Activated naive CD8-positive, alpha-beta T cell treated with anti-CD3 and anti-CD28 coated beads, Interleukin-2, amount 50 U/mL, for 24 hours (primary cell): ENCODE results near the gene MICAL3.

Experiments used
- ATAC-seq: fragments of 150-1000 bp; cut with Tn5 transposase; one replicate; pipeline ENCODE4 v1.10.0; 2021
- DNase-seq: peaks from one replicate; pipeline ENCODE4 v3.0.0; 2021
- H3K27ac Mint-ChIP-seq: one replicate; pipeline ENCODE4 v1.8.0; 2021; ENCODE audit warnings: mild to moderate bottlenecking, mixed read lengths
- H3K27me3 Mint-ChIP-seq: one replicate; pipeline ENCODE4 v1.8.0; 2021; ENCODE audit warnings: mixed read lengths
- H3K36me3 Mint-ChIP-seq: one replicate; pipeline ENCODE4 v1.8.0; 2021; ENCODE audit warnings: low read depth, mixed read lengths
- H3K4me1 Mint-ChIP-seq: one replicate; pipeline ENCODE4 v1.8.0; 2021; ENCODE audit warnings: mixed read lengths
- H3K4me3 Mint-ChIP-seq: one replicate; pipeline ENCODE4 v1.8.0; 2021; ENCODE audit warnings: mild to moderate bottlenecking, moderate library complexity, mixed read lengths
- H3K9me3 Mint-ChIP-seq: one replicate; pipeline ENCODE4 v1.8.0; 2021; ENCODE audit warnings: mixed read lengths

MICAL3 gene

GRCh38 chr22:17797721-17798559 is 226.4 kb downstream of the MICAL3 start:
- no peaks in the 10 kb centered on the region for H3K27me3 Mint-ChIP-seq
- H3K4me1 Mint-ChIP-seq, result peaks cover 19% of the 10 kb centered on the region
- peak; percentile 33 for ATAC-seq
- H3K36me3 Mint-ChIP-seq, result no peaks in the 10 kb centered on the region
- no peak for DNase-seq
- no peaks in the 10 kb centered on the region for H3K9me3 Mint-ChIP-seq
- H3K4me3 Mint-ChIP-seq, result no peak overlapping the region
- peak overlapping the region; percentile 5 for H3K27ac Mint-ChIP-seq

GRCh38 chr22:17796695-17797094 is 227.7 kb downstream of the MICAL3 start:
- Mint-ChIP-seq H3K27me3 (no peaks in the 10 kb centered on the region), H3K27ac (no peak overlapping the region), H3K4me1 (peaks cover 19% of the 10 kb centered on the region), H3K4me3 (no peak overlapping the region), H3K36me3 (no peaks in the 10 kb centered on the region), H3K9me3 (no peaks in the 10 kb centered on the region)
- ATAC-seq, result no peak
- DNase-seq, result no peak

- Mint-ChIP-seq H3K27ac (peak overlapping the region; percentile 49), H3K36me3 (no peaks in the 10 kb centered on the region), H3K27me3 (no peaks in the 10 kb centered on the region), H3K4me1 (peaks cover 19% of the 10 kb centered on the region), H3K4me3 (no peak overlapping the region), H3K9me3 (no peaks in the 10 kb centered on the region)
- DNase-seq (no peak), ATAC-seq (no peak)
Measured at GRCh38 chr22:17795661-17796548, 228.5 kb downstream of the MICAL3 start.

DNA sequence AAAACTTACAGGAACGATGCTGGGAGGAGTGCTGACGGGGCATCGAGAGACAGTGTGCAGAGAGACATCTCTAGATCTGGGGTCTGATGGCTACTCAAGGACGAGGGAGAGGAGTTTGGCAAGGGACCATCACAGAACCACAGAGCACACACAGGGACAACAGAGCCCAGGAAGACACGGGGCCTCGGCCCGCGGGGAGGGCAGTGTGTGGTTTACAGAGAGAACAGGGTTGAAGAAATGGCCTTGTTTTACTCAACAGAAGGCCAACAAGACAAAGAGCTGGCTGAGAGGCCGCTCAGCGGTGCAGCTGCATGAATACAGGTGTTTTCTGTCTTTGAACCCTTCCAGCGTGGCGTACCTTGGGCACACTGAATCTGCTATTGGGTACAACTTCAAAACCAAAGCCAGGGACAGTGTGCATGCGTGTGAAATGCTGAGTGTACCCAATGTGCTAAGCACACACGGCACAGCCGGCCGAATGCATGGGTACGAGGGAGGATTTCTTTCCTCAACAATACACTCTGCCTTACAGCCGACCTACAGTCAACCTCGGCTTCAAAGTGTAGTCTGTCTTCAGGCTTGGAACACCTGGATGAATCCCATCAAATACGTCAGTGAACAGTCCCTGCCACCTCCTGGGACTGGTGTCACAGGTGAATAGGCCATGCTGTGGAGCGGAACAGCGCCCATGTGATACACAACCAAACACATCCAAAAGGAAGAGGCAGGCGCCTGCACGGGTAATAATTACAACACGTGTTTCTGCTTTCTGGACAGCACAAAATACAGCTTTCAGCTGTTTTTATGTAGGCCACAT is 229.4 kb downstream of the MICAL3 start:
- Mint-ChIP-seq H3K27ac (peak overlapping the region; percentile 41), H3K36me3 (peaks cover 3% of the 10 kb centered on the region), H3K4me3 (peak overlapping the region; percentile 2), H3K4me1 (peaks cover 19% of the 10 kb centered on the region), H3K9me3 (no peaks in the 10 kb centered on the region), H3K27me3 (no peaks in the 10 kb centered on the region)
- ATAC-seq (no peak), DNase-seq (no peak)

DNA sequence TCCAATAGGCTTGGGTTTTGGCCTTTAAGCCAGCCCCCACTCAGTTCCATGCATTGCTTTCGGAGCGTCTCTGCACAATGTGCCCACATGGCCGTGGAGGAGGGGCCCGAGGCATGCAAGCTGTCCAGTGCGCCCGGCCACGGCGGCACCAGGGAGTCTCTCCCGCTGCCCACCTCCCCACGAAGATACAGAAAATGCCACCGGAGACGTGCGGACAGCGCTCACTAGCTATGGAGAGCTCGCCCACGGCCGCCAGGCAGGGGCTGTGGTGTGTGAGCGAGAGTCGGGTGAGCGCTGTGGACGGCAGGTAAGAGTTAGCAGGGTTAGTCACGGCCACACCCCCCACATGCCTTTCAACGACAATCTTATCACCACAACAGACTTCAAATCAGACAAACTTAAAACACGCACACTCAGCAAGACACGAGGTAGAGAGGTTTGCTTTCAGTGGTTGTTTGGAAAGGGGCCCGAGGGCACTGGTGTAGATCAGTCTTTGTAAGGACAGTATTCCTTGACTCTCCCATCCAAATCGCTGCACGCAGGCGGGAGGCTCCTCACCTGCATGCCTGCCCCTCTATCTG is 231.4 kb downstream of the MICAL3 start:
- H3K4me3 Mint-ChIP-seq, result no peak overlapping the region
- ATAC-seq, result peak; percentile 6
- H3K36me3 Mint-ChIP-seq, result peaks cover 3% of the 10 kb centered on the region
- no peaks in the 10 kb centered on the region for H3K27me3 Mint-ChIP-seq
- H3K4me1 Mint-ChIP-seq, result peaks cover 12% of the 10 kb centered on the region
- H3K9me3 Mint-ChIP-seq, result no peaks in the 10 kb centered on the region
- no peak for DNase-seq
- no peak overlapping the region for H3K27ac Mint-ChIP-seq

- no peaks in the 10 kb centered on the region for H3K27me3 Mint-ChIP-seq
- H3K36me3 Mint-ChIP-seq, result peaks cover 3% of the 10 kb centered on the region
- H3K9me3 Mint-ChIP-seq, result no peaks in the 10 kb centered on the region
- DNase-seq (no peak), ATAC-seq (no peak)
- H3K27ac Mint-ChIP-seq, result no peak overlapping the region
- no peak overlapping the region for H3K4me3 Mint-ChIP-seq
- peaks cover 10% of the 10 kb centered on the region for H3K4me1 Mint-ChIP-seq
Measured at GRCh38 chr22:17792299-17792698, 232.1 kb downstream of the MICAL3 start.

- Mint-ChIP-seq H3K36me3 (peaks cover 3% of the 10 kb centered on the region), H3K9me3 (no peaks in the 10 kb centered on the region), H3K4me1 (peaks cover 5% of the 10 kb centered on the region), H3K27me3 (no peaks in the 10 kb centered on the region), H3K4me3 (no peak overlapping the region), H3K27ac (no peak overlapping the region)
- ATAC-seq (no peak), DNase-seq (no peak)
Measured at GRCh38 chr22:17791196-17791595, 233.2 kb downstream of the MICAL3 start.

DNA sequence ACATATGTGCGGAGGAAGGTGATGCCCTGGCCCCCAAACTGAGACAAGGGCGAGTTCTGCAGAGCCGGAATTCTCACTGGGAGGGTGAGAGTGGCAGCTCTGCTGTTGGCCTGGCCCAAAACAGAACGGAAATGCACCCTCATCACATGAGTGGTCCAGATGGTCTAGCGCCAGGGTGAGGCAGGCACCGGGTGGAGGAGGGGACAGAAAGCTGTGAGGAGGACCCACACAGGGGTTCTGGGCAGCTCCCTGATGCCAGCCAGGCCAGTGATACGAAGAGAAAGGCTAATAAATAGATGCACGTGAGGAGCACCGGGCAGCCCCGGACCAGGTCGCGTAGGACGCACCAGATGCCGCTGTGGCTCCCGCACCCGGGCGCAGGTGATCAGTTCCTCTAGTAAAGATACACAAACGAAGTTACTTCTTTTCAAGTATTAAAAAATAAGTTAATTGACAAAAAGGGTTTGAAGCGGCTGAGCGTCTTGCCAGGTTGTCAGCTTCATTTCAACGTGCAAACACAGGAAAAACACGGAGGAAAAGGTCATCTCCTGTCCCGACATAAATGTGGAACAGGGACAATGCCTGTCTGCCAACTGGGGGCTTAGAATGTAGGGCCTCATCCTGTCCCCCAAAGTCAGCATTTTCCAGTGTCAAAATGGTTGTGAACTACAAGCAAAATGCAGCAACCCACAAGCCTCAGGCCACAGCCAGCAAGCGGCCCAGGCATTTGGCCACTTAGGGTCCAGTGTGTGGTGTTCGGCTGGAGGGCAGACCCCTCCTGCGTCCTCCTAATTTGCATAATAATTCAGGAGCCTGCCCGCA is 234.8 kb downstream of the MICAL3 start:
- H3K27me3 Mint-ChIP-seq, result no peaks in the 10 kb centered on the region
- H3K4me3 Mint-ChIP-seq, result no peak overlapping the region
- H3K27ac Mint-ChIP-seq, result no peak overlapping the region
- H3K4me1 Mint-ChIP-seq, result no peaks in the 10 kb centered on the region
- peaks cover 3% of the 10 kb centered on the region for H3K36me3 Mint-ChIP-seq
- H3K9me3 Mint-ChIP-seq, result no peaks in the 10 kb centered on the region
- DNase-seq (no peak), ATAC-seq (no peak)

DNA sequence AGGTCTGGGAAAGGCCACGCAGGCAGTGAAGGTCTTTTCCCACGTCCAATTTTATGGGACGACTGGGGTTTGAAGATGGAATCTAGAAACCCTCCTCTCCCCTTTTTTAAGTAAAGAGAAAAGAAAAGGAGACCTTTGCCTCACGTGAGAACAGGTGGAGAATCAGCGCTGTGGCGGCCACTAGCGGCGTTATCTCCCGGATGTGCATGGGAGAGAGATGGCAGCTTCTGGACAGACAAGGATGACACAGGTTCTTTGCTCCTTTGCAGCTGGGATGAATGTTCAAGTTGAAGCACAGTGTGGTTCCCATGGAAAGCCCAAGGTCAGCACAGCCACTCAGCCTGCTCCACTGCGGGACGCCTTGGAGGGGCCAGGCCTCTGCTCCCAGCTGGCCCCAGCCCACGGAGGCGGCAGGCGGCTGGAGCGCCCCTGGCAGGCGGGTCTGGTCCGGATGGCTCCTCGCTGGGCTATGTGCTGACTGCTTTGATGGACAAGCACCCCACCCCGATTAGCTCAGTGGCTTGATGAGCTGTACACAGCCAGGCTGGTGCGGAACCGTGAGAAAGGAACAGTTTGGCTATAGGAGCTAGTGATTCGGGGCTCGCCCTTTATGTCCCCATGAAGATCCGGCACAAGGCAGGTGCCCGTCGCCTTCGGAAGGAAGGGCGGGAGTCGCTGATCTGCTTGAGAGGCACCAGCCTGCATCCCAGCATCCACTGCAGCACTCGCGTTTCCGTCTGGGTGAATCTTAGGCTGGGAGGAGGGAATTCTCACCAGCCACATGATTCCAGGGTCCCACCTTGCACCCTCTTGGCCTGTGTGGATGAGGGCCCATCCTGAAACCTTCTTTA is 235.6 kb downstream of the MICAL3 start:
- Mint-ChIP-seq H3K4me1 (no peaks in the 10 kb centered on the region), H3K9me3 (no peaks in the 10 kb centered on the region), H3K36me3 (peaks cover 3% of the 10 kb centered on the region), H3K4me3 (no peak overlapping the region), H3K27me3 (no peaks in the 10 kb centered on the region), H3K27ac (no peak overlapping the region)
- no peak for ATAC-seq
- no peak for DNase-seq

DNA sequence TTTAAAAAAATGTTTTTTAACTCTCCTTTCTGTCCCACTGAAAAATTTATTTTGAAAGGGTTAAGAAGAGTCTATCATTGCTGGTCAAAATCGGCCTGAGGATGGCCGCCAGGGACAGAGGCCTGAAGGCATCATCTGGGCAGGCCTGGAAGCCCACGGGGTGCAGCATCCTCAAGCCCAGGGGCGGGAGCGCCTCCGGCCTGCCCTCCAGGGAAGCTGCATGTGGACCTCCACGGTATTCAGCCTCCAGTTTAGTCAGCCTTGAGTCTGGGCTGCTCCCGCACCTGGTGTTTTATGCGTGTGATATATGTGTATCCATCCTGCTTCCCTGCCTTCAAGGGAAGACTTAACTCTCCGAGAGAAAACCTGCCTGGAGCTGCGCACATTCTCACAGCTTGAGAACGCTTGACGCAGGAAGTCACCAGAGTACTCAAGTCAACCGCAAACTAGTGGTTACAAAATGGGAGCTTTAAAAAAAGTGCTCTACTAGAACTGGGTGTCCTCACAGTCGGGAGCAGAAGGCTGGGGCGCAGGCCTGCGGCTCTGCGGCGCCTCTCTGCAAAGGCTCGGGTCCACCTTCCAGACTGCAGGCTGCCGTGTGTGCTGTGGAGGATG is 236.5 kb downstream of the MICAL3 start:
- Mint-ChIP-seq H3K27me3 (no peaks in the 10 kb centered on the region), H3K4me1 (no peaks in the 10 kb centered on the region), H3K36me3 (peaks cover 3% of the 10 kb centered on the region), H3K9me3 (no peaks in the 10 kb centered on the region), H3K4me3 (no peak overlapping the region), H3K27ac (no peak overlapping the region)
- no peak for DNase-seq
- ATAC-seq, result no peak

DNA sequence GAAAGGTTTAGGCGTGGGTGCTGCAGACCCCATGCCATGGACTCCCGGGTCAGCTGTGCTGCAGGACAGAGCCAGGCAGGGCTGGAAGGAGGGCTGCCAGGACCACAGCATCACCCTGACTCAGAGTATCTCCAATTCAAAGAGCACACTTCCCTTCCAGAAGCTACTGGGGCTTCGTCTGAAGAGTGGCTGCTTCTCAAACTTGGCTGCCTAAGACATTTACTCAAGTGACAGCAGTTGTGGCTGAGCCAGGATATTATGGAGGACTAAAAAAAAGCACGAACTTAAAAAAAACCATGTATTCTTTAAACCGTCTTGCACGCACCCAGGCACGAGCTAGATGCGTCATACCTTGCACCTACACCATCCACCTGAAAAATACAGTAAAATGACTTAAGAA is 237.1 kb downstream of the MICAL3 start:
- Mint-ChIP-seq H3K9me3 (no peaks in the 10 kb centered on the region), H3K27ac (no peak overlapping the region)
- ATAC-seq, result no peak

GRCh38 chr22:17786435-17787161 is 237.8 kb downstream of the MICAL3 start:
- DNase-seq, result no peak
- peaks cover 9% of the 10 kb centered on the region for H3K4me1 Mint-ChIP-seq
- H3K36me3 Mint-ChIP-seq, result peaks cover 3% of the 10 kb centered on the region
- no peak overlapping the region for H3K4me3 Mint-ChIP-seq
- no peaks in the 10 kb centered on the region for H3K9me3 Mint-ChIP-seq
- H3K27me3 Mint-ChIP-seq, result no peaks in the 10 kb centered on the region
- H3K27ac Mint-ChIP-seq, result no peak overlapping the region
- ATAC-seq, result no peak

More for the DNA sequence above, 237.1 kb downstream of the MICAL3 start:
- H3K36me3 Mint-ChIP-seq, result peaks cover 3% of the 10 kb centered on the region
- H3K4me3 Mint-ChIP-seq, result no peak overlapping the region
- H3K27me3 Mint-ChIP-seq, result no peaks in the 10 kb centered on the region
- peaks cover 4% of the 10 kb centered on the region for H3K4me1 Mint-ChIP-seq
- no peak for DNase-seq
